Tibial nerve (tissue), 4 donors: ENCODE measurements around the gene BRME1. TPM values are rescaled to one million over a fixed set of nuclear protein-coding genes. Genes with fewer than 3 reads are reported as not detected.

Experiments used
- DNase-seq, 2 donors: peaks; one replicate each; pipeline ENCODE4 v3.0.0-alpha.2; 2019; ENCODE audit warnings: low spot score in 2 of 2
- H3K27ac ChIP-seq, 4 donors: fragments of 200-600 bp; sonication (generic) in 3 of 4; one replicate each; pipeline ENCODE4 v1.5.1; 2017 to 2019; ENCODE audit warnings: mild to moderate bottlenecking in 1 of 4
- H3K27me3 ChIP-seq, 2 donors: fragments of 200-600 bp; sonication (generic) in 1 of 2; one replicate each; pipeline versions ENCODE4 v1.5.1 to v1.6.0; 2017 to 2019
- H3K36me3 ChIP-seq, 3 donors: fragments of 200-600 bp; sonication (generic); one replicate each; pipeline ENCODE4 v1.5.1; 2018 to 2019
- H3K4me1 ChIP-seq, 4 donors: fragments of 200-600 bp; sonication (generic) in 3 of 4; one replicate each; pipeline ENCODE4 v1.5.1; 2017 to 2019
- H3K4me3 ChIP-seq, 4 donors: fragments of 200-600 bp; sonication (generic) in 3 of 4; one replicate each; pipeline ENCODE4 v1.5.1; 2017 to 2019; ENCODE audit warnings: mild to moderate bottlenecking in 1 of 4, moderate library complexity in 1 of 4
- H3K9me3 ChIP-seq, 4 donors: fragments of 200-600 bp; sonication (generic) in 3 of 4; one replicate each; pipeline ENCODE4 v1.5.1; 2017 to 2019
- CTCF ChIP-seq, 5 experiments: fragments of 200-600 bp in 3 of 5; fragments of 450-650 bp in 2 of 5; sonication (generic) in 3 of 5; IDR thresholded peaks; one replicate each; pipeline ENCODE4 v1.5.1; 2016 to 2019; ENCODE audit warnings: antibody characterized with exemption in 5 of 5, mild to moderate bottlenecking in 3 of 5, moderate library complexity in 2 of 5
- EP300 ChIP-seq, 2 donors: sonication (generic); formaldehyde crosslinking; IDR thresholded peaks; one replicate each; pipeline ENCODE4 v1.6.1; 2017; ENCODE audit warnings: antibody characterized with exemption in 2 of 2, mild to moderate bottlenecking in 1 of 2
- POLR2A ChIP-seq, 2 donors: fragments of 450-650 bp; IDR thresholded peaks; one replicate each; pipeline ENCODE4 v1.6.1; 2017; ENCODE audit warnings: antibody characterized with exemption in 2 of 2, mild to moderate bottlenecking in 2 of 2, moderate library complexity in 2 of 2
- WGBS, 2 donors: methylation state at CpG; one replicate each; pipeline ENCODE4 v1.1.5; 2018; 5-methylcytosine and 5-hydroxymethylcytosine counted together
- total RNA-seq, 4 donors: library from RNA; depleted of rRNA; stranded (reverse); fragments of >200 nt; gene quantifications; one replicate each; pipeline ENCODE4 v1.1.0, GENCODE V29; 2016

The BRME1 gene
- total RNA-seq, 4 donors from 2014 or later = 1.5 to 3.3 (median 3.0) TPM; not detected in 1

DNA sequence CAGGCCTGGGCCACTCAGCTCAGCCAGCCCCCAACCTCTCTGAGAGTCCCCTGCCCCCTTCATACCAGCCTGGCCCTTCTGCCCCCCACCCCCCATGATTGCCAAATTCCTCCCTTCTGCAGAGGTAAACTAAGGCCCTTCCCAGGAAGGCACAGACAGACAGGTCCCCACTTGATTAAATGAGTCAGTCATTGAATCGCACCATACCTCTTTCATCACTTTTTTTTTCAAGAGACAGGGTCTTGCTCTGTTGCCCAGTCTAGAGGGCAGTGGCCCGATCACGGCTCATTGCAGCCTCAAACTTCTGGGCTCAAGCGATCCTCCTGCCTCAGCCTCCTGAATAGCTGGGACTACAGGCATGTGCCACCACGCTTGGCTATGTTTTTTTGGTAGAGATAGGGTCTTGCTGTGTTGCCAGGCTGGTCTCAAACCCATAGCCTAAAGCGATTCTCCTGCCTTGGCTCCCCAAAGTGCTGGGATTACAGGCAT lies 26.3 kb upstream of the BRME1 start:
- TF ChIP-seq POLR2A (IDR thresholded peaks at IDR 0.05) = no peak
- no peak for TF ChIP-seq CTCF (IDR thresholded peaks at IDR 0.05)
- TF ChIP-seq EP300 (IDR thresholded peaks at IDR 0.05) = no peak
- DNase-seq = no peak
- Histone ChIP-seq H3K4me3 (no peak overlapping the region), H3K27me3 (peaks cover 0 to 19% of the 10 kb centered on the region in 2 donors), H3K36me3 (peaks cover 0 to 45% (median 0%) of the 10 kb centered on the region in 3 donors), H3K27ac (no peak overlapping the region), H3K4me1 (no peaks in the 10 kb centered on the region), H3K9me3 (no peaks in the 10 kb centered on the region)
- WGBS, 2 donors = 88 to 92% methylated on average over 6 of the region's 6 CpGs

DNA sequence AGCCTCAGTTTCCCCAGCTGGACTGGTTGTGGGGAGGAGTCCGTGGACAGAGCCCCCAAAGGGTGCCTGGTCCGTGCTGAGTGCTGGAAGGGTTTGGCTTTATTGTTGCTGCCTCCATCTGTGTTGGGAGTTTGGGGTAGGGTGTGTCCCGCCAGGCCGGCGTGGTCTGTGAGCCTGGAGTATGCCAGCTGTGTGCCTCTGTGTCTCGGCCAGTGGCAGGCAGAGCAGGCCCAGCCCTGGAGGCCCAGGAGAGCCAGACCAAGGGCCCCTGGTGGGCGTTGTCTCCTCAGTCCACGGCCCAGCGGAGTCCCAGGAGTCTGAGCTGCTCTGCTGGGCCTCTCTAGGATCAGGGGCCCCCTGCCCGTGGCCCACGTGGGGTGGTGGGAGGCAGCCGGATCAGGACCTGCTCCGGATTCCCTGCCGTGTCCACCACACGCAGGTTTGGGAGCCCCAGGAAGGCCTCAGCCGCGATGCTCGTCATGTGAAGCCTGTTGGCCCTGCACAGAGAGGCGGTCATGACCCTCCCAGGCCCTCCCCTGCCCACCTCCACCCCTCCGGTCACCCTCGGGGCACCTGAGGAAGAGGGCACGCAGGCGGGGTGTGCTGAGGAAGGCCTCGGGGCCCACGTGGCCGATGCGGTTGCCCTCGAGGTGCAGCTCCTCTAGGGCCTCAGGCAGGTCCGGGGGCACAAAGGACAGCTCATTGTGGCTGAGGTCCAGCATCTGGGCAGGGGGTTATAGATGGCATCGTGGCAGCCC lies 25.7 kb upstream of the BRME1 start:
- TF ChIP-seq CTCF (IDR thresholded peaks at IDR 0.05) (no peak), EP300 (IDR thresholded peaks at IDR 0.05) (no peak), POLR2A (IDR thresholded peaks at IDR 0.05) (no peak)
- H3K9me3 ChIP-seq = no peaks in the 10 kb centered on the region
- no peak overlapping the region for H3K4me3 ChIP-seq
- H3K27ac ChIP-seq = no peak overlapping the region
- H3K36me3 ChIP-seq = peaks cover 0 to 51% (median 0%) of the 10 kb centered on the region in 3 donors
- WGBS, 2 donors = 76 to 80% methylated on average over 12 of the region's 30 CpGs
- no peaks in the 10 kb centered on the region for H3K4me1 ChIP-seq
- DNase-seq = no peak
- H3K27me3 ChIP-seq = peaks cover 0 to 19% of the 10 kb centered on the region in 2 donors

DNA sequence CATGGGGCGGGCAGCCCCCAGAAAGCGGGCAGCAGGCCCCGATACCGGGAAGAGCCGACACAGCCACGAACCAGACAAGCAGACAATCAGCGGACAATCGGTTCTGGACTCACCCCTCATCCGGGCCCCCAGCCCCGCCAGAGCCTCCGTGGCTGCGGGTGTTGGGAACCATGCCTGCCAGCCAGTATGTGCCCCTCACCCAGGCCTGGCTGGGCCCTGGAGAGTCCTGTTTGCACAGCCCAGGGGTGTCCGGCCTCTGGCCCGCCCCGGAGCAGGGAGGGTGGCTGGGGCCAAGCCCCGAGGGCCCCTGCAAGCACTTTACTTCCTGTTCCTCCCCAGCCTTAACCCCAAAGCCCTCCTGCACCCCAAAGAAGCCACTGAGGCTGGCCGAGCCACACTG lies 24.5 kb upstream of the BRME1 start:
- Histone ChIP-seq H3K4me1 (no peaks in the 10 kb centered on the region), H3K9me3 (no peaks in the 10 kb centered on the region), H3K27me3 (peaks cover 0 to 9% of the 10 kb centered on the region in 2 donors), H3K27ac (no peak overlapping the region), H3K36me3 (peaks cover 0 to 60% (median 0%) of the 10 kb centered on the region in 3 donors), H3K4me3 (no peak overlapping the region)
- DNase-seq = no peak
- 85 to 87% methylated on average over 11 to 12 of the region's 17 CpGs for WGBS, 2 donors
- no peak for TF ChIP-seq CTCF (IDR thresholded peaks at IDR 0.05)
- TF ChIP-seq POLR2A (IDR thresholded peaks at IDR 0.05) = no peak
- TF ChIP-seq EP300 (IDR thresholded peaks at IDR 0.05) = no peak

- H3K4me3 ChIP-seq = no peak overlapping the region
- 86 to 90% methylated on average over 12 to 17 of the region's 17 CpGs for WGBS, 2 donors
Measured at GRCh38 chr19:13929956-13930355, 24.0 kb upstream of the BRME1 start.

More at GRCh38 chr19:13929956-13930355, 24.0 kb upstream of the BRME1 start:
- no peak for DNase-seq
- H3K4me1 ChIP-seq = no peaks in the 10 kb centered on the region
- no peak for TF ChIP-seq POLR2A (IDR thresholded peaks at IDR 0.05)
- TF ChIP-seq CTCF (IDR thresholded peaks at IDR 0.05) = no peak
- TF ChIP-seq EP300 (IDR thresholded peaks at IDR 0.05) = no peak
- H3K9me3 ChIP-seq = no peaks in the 10 kb centered on the region
- peaks cover 0 to 6% of the 10 kb centered on the region in 2 donors for H3K27me3 ChIP-seq
- H3K27ac ChIP-seq = no peak overlapping the region
- H3K36me3 ChIP-seq = peaks cover 0 to 64% (median 2%) of the 10 kb centered on the region in 3 donors
